GM12875 (cell line): ENCODE results near the gene GATAD2A.
"Not testable (repeated sequence)": the region's sequence is repeated elsewhere in the genome, so short reads cannot be mapped to it uniquely, and the experiment has no call there.

Source experiments
- H3K4me3 ChIP-seq: one replicate; pipeline ENCODE4 v1.5.1; 2011; ENCODE audit warnings: low read depth, low read length, control low read depth
- CTCF ChIP-seq: IDR thresholded peaks from 2 replicates; pipeline ENCODE4 v1.5.1; 2011; ENCODE audit warnings: low read depth, mild to moderate bottlenecking, control low read depth, inconsistent platforms, low read length, moderate library complexity, borderline replicate concordance; ENCODE audit not compliant: insufficient read depth

GATAD2A gene

GRCh38 chr19:19368087-19368486 is 37.4 kb upstream of the GATAD2A start:
- no peak overlapping the region for H3K4me3 ChIP-seq
- TF ChIP-seq CTCF, result no peak

- no peak for TF ChIP-seq CTCF
- H3K4me3 ChIP-seq, result no peak overlapping the region
Observed at GRCh38 chr19:19371059-19371458, 34.4 kb upstream of the GATAD2A start.

- no peak overlapping the region for H3K4me3 ChIP-seq
- TF ChIP-seq CTCF, result no peak
Observed at GRCh38 chr19:19372656-19373416, 32.6 kb upstream of the GATAD2A start.

GRCh38 chr19:19379527-19379926 is 25.9 kb upstream of the GATAD2A start:
- H3K4me3 ChIP-seq, result no peak overlapping the region
- no peak for TF ChIP-seq CTCF

GRCh38 chr19:19380316-19380715 is 25.2 kb upstream of the GATAD2A start:
- not testable (repeated sequence) for H3K4me3 ChIP-seq

- no peak for TF ChIP-seq CTCF
- H3K4me3 ChIP-seq, result no peak overlapping the region
Observed at GRCh38 chr19:19381007-19381926, 24.2 kb upstream of the GATAD2A start.

- no peak overlapping the region for H3K4me3 ChIP-seq
- no peak for TF ChIP-seq CTCF
Observed at GRCh38 chr19:19382118-19382517, 23.4 kb upstream of the GATAD2A start.
